ENCODE measurements around the gene LGI2. TPM values are rescaled to one million over a fixed set of nuclear protein-coding genes. Genes with fewer than 3 reads are reported as not detected.
A peak's percentile ranks its signal among the peaks of the same experiment; 100 is the strongest.
"Not testable (repeated sequence)": the region's sequence is repeated elsewhere in the genome, so short reads cannot be mapped to it uniquely, and the experiment has no call there.

The LGI2 gene, protein sequence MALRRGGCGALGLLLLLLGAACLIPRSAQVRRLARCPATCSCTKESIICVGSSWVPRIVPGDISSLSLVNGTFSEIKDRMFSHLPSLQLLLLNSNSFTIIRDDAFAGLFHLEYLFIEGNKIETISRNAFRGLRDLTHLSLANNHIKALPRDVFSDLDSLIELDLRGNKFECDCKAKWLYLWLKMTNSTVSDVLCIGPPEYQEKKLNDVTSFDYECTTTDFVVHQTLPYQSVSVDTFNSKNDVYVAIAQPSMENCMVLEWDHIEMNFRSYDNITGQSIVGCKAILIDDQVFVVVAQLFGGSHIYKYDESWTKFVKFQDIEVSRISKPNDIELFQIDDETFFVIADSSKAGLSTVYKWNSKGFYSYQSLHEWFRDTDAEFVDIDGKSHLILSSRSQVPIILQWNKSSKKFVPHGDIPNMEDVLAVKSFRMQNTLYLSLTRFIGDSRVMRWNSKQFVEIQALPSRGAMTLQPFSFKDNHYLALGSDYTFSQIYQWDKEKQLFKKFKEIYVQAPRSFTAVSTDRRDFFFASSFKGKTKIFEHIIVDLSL
- total RNA-seq (2014; rRNA removed; shearing (Covaris generic)), result 0.04 and 0.12 TPM in 2 replicates

DNA sequence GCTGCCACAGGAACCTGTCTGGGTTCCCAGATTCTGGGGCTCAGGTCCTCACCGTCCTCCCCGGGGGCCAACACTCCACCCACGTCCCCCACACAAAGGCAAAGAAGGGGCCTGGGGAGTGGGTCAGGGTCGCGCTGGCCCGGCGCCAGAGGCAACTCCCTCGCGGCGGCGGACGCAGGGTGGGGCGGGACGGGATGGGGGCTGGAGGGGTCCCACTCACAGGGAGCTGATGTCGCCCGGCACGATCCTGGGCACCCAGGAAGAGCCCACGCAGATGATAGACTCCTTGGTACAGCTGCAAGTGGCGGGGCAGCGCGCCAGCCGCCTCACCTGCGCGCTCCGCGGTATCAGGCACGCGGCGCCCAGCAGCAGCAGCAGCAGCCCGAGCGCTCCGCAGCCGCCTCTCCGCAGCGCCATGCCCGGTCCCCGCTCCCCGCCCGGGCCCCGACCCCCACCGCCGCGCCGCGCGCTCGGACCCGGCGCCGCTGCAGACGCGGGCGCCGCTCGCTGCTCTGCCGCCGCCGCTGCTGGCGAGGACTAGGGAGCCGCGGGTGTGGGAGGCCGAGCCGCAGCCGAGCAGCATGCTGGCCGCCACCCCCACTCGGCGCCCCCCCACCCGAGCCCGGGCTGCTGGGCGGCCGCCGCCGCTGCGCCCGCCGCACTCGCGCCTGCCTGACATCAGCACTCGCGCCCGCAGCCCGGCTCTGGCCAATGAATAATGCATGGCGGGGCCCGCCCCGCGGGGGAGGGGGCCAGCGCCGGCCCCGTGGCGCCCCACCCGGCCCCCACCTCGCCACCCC lies at the start of gene LGI2:
TSS of gene LGI2 (minus strand) at position 670 of the 800 bp plus-strand sequence. CDS start at position 417, 253 bp downstream.
- no peak for DNase-seq (ENCODE audit: low spot score)

GRCh38 chr4:25078523-25078922 lies 47.8 kb upstream of the LGI2 start:
- no peak for DNase-seq (ENCODE audit: low spot score)

DNA sequence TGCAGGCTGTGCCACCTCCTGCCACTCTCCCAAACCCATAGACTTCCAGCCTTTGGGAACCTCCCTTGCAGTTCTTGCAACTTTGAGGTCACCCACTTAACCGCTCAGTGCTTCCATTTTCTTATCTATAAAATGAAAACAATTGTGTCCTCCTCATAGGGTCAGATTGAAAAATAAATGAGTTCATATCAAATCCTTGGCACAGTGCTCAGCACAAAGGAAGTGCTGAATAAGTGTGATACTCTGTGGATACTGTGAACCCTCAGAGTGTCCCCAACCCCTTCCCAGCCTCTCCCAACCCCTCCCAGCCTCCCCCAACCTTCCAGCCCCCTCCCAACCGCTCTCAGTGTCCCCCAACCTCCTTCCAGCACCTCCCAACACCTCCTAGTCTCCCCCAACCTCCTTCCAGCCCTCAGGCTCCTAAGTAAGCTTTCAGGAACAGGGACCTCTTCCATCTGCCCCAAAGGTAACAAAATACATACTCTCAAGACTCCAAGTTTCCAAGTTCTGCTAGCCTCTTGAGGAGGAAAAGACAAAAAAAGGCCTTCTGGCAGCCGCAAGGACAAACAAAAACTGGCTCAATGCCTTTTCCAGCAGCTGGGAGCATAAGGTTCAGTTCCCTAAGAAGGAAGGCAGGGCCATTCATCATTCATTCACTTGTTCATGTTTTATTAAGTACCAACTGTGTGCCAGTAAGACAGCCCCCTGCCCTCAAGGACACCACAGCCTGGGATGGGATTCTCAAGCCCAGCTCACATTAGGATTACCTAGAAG lies 46.1 kb upstream of the LGI2 start:
- DNase-seq (ENCODE audit: low spot score), result no peak

GRCh38 chr4:25075851-25076250 lies 45.1 kb upstream of the LGI2 start:
- DNase-seq (ENCODE audit: low spot score), result no peak

DNA sequence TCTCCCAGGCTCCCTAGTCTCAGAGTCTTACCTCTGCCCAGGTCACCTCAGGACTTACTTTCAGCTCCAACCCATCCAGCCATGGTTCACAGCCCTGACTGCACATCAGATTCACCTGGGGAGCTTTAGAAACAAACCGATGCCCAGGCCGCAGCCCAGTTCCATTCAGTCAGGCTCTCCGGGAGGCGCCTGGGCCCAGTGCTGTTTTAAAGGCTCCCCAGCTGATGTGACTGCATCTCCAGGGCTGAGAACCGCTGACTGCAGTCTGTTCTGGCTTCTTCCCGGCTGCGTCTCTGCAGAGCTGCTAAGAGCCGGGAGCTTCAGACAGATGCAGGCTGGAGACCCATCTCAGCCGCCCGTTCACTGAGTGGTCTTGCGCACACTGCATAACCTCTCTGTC lies 44.4 kb upstream of the LGI2 start:
- no peak for DNase-seq (ENCODE audit: low spot score)

DNA sequence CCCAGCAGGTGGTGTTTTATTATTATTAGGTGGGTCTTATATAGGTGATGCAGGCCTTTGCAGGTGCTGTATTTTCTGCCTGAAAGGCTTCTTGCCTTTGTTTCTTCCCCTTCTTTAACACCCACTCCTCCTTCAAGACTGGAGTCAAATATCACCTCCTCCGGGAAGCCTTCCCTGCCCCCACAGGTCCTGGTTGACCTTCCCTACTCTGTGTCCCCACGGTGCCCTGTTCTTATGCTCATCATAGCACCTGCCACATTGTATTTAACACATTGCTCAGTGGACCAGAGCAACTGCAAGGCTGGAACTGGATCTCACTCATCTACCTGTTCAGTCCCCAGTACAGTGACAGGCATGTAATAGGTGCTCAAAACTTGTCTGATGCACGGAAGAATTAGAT lies 39.8 kb upstream of the LGI2 start:
- no peak for DNase-seq (ENCODE audit: low spot score)

DNA sequence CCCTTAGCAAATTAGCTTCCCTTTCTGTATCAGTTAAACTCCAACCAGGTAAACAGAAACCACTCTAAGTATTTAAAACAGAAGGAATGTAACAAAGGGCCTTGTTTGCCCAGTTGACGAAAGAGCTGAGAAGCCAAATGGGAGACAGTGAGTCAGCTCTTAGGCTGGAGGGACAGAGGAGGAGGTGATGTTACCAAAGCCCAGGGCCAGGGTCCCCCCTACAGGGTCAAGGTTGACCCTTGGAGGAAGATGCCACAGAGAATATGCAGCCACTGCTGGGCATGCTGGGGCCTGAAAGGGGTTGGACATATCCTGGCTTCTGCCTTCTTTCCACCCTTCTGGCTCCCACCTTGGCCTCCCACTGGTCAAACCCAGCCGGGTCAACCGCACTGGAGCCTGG lies 38.3 kb upstream of the LGI2 start:
- no peak for DNase-seq (ENCODE audit: low spot score)

- DNase-seq (ENCODE audit: low spot score), result no peak
Observed at GRCh38 chr4:25068386-25068785, 37.6 kb upstream of the LGI2 start.

DNA sequence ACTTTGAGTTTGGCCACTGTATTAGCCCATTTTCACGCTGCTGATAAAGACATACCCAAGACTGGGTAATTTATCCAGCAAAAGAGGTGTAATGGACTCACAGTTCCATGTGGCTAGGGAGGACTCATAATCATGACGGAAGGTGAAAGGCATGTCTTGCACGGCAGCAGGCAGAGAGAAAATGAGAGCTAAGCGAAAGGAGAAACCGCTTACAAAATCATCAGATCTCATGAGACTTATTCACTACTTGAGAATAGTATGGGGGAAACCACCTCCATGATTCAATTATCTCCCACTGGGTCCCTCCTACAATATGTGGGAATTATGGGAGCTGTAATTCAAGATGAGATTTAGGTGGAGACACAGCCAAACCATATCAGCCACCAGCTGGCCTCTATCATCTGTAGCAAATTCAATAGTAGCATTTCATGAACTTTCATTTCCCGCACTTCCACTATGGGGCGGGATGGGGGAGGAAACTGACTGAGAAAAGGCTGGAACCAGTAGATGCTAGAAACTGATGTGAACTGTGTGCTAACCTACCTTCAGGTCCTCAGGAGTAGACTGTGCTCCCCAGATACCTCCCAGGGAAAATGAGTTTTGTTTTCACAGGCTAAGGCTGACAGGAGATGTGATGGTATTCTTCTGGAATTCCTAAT lies 35.3 kb upstream of the LGI2 start:
- DNase-seq (ENCODE audit: low spot score), result no peak

- no peak for DNase-seq (ENCODE audit: low spot score)
Observed at GRCh38 chr4:25065431-25065858, 34.7 kb upstream of the LGI2 start.

DNA sequence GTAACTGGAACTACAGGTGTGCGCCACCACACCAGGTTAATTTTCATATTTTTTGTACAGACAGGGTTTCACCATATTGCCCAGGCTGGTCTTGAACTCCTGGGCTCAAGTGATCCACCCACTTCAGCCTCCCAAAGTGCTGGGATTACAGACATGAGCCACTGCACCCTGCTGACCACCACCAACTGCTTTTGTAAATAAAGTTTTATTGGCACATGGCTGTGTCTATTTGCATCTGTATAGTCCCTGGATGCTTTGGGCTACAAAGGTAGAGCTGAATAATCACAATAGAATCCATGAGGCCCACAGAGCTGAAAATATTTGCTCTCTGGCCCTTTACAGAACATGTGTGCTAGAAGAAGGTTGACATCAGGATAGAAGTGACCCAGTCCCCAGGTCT lies 33.7 kb upstream of the LGI2 start:
- DNase-seq (ENCODE audit: low spot score), result not testable (repeated sequence)

- no peak for DNase-seq (ENCODE audit: low spot score)
Observed at GRCh38 chr4:25063116-25063515, 32.4 kb upstream of the LGI2 start.

DNA sequence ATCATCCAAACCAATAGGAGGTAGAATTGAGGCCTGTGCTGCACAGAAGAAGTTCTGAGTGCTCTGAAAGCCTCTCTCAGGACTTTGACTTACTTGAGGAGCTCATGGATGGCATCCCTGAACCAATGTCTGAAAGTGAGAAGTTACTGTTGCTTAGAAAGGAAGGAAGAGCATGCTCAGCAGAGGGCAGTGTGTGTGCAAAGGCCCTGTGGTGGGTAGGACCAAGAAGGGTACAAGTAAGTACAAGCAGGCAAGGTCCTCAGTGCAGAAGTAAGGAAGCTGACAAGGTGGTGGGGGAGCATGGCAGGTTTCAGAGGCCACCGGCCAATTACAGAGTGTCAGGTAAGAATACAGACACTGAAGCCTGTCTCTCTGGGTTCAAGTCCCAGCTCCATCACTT lies 31.4 kb upstream of the LGI2 start:
- no peak for DNase-seq (ENCODE audit: low spot score)

- no peak for DNase-seq (ENCODE audit: low spot score)
Observed at GRCh38 chr4:25061602-25062001, 30.9 kb upstream of the LGI2 start.

DNA sequence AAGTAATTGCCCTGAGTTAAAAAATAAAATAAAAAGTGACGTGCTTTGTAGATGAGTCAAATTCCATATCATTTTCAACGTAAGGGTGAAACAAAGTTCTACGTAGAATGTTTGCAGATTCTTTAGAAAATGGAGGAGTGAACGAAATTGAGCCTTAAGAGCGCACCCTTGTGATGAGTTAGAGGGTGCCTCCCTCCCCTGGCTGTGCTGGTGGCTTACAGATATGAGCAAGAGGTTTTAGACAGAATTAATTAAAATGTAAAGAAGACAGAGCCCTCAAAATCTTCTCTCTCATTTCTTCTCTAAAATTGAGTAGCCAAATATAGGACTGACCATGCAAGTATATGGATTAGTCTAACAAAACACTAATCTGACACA lies 30.2 kb upstream of the LGI2 start:
- no peak for DNase-seq (ENCODE audit: low spot score)

DNA sequence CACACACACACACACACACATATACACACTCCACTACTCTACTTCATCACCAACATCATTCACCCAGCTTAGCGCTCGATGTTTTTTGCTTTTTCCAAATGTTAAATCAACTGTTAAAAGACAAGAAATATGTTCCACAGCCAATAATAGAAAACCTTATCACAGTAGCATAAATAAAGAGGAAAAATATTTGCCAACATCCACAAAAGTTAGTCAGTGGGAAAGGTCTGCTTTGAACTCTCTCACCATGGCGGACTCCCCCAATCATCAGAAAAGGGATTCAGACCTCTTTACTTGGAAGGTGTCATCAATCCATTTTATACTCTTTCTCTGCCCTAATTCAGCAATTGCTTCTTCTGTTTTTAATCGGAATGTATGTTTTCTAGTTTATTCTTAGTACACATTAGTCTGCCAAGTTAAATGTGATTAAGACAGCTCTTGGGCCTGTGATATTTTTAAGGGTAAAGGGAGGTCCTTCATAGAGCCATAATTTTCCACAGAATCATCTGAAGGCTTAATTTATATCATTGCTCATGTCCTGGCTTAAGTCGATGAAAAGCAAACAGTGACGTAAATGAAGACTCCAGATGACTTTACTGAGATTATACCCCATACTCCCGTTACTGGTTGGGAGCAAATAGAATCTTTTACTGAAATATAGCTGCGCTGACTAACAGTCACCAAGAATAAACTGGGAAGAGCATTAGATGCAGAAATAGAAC lies 29.7 kb upstream of the LGI2 start:
- no peak for DNase-seq (ENCODE audit: low spot score)

- no peak for DNase-seq (ENCODE audit: low spot score)
Observed at GRCh38 chr4:25059791-25060190, 29.0 kb upstream of the LGI2 start.

DNA sequence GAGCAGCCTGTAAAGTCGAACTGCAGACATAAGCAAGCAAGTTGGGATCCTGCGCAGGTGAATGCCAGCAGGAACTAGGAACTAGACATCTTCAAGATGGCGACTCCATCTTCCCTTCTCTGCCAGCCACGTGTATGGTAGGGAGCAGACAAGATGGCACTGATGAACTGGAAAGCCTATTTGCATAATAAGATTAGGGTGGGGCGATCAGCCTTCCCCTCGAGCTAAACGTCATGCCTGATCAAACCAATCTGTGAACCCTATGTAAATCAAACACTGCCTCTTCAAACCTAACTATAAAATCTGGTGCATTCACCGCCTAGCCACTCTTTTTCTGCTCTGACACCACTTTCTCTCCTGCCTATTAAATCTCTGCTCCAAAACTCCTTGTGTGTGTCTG lies 28.1 kb upstream of the LGI2 start:
- no peak for DNase-seq (ENCODE audit: low spot score)

GRCh38 chr4:25057299-25057698 lies 26.6 kb upstream of the LGI2 start:
- DNase-seq (ENCODE audit: low spot score), result no peak

DNA sequence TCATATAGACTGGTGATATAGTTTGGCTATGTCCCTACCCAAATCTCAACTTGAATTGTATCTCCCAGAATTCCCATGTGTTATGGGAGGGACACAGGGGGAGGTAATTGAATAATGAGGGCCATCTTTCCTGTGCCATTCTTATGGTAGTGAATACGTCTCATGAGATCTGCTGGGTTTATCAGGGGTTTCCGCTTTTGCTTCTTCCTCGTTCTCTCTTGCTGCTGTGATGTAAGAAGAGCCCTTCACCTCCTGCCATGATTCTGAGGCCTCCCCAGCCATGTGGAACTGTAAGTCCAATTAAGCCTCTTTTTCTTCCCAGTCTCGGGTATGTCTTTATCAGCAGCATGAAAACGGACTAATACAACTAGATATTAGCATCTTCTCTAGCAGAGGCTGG lies 21.3 kb upstream of the LGI2 start:
- not testable (repeated sequence) for DNase-seq (ENCODE audit: low spot score)

DNA sequence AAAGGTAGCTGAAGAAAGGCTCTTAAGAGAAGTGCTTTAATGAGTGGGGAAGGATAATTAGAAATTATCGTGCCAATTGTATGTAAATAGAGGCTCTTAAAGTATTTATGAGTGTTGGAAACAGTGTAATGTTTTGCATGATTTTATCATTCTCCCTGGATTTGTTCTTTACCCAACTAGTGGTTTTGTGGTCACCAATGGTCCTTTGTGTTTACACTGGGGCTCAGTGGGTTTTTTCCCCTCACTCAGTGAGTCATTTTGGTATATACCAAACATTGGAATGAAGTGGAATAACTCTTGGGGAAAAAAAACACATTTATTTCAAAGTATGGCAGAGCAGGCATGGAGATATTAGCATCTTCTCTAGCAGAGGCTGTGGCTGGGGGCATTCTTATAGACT lies 20.8 kb upstream of the LGI2 start:
- DNase-seq (ENCODE audit: low spot score), result peak; percentile 68

Measured in H4 (cell line).